SHP77 (cell line): ENCODE measurements around the gene NEDD4L.

Experiments
- DNase-seq, 2 experiments: peaks; one replicate each; lab custom pipeline; 2025; lab: John Stamatoyannopoulos, UW

NEDD4L gene

DNA sequence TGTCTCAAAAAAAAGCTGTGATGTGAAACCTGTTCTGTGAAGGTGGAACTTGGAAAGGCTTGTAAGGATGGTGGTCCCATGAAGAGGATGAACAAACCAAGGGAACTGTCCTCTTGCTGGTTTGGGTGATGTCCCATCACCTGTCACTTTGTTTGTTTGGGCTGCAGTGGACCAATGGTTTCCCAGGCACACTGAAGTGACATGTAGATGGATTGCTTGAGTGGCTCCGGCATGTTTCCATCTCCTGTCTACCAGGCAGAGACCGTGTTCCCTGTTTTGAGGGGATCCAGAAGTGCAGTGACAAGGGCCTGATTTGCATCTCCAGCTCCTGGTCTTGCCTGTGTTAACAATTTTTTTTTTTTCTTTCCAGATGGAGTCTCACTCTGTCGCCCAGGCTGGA, 8.9 kb downstream of the NEDD4L start:
- DNase-seq = no peak

DNA sequence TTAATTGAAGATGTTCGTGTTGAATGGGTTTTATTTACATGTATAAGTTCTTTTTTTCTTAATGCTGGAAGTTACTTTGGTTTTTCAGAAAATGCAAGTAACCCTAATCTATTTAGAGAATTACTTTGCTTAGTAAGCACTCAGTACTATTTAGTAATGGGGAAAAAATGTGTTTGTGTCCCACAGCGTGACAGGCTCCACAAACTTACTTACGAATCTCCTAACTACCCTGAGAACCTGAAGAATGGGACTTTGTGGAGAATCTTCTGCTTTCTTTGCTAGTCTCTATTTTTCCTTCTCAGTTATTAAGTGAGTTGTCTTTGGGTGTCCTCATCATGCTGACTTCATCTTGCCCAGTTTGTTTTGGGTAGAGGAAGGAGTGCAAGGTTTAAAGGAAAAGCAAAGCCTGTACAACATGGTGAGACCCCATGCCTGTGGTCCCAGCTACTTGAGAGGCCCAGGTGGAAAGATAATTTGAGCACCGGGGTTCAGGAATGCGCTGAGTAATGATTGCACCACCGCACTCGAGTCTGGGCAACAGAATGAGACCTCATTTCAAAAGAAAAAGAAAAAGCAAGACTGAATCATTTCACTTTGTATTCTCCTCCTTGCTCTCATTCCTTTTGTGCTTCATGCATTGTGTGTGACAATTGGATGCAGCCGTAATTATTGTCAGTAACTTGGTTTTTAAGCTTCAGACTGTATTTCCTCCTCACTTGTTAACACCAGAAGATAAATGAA, 10.2 kb downstream of the NEDD4L start:
- DNase-seq = no peak

DNA sequence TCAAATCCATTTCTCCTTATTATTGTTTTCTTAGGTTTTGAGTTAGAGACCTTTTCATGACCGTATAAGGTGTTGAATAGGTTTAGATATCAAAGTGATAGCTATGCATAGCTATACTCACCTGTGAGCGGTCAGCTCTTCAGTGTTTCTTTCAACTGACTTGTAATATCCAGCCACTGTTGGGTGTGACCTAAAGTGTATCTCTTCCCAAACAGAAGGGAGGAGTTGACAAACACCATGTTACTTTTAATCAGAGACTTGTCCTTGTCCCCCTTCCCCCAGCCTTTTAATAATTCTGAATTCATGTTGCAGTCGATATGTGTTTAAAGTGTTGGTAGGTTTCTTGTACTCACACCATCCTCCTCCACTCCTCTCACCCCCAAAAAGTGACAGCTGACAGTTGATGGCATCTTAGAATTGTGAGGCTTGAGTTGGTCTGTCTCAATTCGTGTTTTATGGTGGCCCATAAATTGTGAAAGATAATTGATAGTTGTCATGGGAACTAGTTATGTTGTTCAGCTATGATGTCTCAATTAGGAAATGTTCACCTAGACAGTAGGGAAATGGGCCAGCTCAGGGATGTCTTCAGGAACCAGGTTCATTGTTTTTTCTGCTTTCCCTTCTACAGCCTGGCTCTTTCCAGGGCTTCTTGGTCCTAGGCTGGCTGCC, 12.0 kb downstream of the NEDD4L start:
- DNase-seq = no peak

DNA sequence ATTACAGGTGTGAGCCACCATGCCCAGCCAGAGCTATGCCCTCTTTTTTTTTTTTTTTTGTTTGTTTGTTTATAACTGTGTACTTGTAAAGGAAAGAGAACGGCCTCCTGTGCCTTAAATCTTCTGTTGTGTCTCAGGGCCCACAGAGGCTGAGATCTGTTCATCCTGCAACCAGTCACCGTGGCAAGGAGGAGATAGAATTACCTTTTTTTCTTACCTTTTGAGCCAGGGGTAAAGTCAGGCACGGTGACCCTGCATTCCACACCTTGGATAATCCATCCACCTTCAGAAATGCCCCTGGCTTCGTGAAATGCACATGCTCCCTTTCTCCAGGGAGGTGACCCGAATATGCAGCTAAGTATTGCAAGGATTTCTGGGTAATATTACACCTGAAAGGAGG, 12.8 kb downstream of the NEDD4L start:
- DNase-seq = no peak

DNA sequence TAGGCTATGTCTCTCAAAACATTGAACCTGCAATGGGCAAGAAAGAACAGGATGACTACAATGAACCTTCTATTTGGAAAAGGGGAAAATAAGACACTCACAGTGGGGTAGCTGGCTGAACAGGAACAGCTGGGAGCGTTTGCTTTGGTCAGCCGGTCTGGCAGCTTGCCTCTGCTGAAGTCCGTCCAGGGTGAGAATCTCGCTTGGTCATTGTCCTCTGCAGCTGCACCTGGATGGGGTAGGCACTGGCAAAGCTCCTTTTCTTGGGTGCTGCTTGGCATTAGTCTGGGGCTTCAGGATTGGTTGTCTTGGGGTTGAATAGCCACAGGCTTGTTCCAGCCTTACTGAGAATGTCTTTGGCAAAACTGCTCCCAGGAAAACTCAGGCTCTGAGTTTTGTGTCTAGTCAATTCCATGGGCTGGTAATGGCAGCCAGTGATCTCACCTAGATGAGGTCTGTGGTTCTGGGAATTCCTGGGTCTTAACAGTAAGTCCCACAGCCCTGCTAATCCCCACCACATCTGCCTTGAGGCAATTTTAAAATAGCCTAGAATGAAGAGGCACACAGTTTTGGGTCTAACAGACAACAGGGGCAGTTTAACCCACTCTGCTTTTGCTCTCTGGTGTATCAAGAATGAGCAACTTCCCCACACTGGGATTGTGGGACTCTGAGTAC, 13.4 kb downstream of the NEDD4L start:
- peak; percentile 13 to 38 for DNase-seq

DNA sequence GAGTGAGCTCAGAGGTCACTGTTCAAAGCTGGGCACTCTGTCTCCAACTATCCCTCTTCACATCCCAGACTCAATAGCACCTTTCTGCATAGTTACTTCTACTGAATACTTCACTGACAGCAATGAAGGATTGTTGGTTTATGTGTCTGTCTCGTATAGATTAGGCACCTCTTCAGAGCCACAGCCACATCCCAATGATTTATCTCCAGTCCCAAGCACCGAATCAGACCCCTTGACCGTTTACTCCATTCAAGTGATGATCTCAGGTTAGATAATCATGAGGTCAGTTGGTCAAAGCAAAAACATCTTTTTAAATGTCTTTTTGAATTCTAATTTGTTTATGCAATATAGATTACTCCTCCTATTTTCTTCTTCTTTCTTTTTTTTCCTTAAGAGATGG, 14.7 kb downstream of the NEDD4L start:
- DNase-seq = no peak

DNA sequence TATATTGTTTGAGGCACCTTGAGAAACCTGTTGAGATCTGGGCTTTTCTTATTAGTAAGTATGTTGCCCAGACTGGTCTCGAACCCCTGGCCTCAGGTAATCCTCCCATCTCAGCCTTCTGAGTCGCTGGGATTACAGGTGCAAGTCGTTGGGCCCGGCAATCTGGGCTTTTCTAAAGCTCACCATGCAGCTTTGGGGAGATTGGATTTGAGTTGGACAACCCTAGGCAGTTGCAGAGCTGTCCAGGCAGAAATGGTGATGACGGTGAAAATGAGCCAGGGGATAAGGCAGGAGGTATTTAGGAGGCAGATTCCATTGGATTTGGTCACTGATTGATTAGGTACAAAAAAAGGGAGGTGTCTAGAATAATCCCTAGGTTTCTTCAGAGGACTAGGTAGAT, 16.2 kb downstream of the NEDD4L start:
- DNase-seq = no peak

DNA sequence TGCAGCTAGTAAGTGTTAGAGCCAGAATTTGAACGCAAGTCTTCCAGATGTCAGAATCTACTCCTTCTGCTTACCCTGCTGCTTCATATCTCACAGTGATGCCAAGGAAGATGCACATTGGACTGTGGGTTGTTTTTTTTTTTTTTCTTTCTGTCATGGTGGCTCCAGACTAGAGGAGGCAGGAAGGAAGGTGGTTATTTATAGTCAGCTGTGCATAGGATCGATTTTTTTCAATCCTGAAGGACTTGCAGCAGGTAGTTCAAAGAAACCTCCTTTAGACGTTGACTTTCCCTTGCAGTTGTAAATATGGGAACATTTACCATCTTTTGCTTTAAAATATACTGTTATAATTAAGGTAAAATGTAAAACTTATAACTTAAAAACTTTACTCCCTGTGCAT, 17.3 kb downstream of the NEDD4L start:
- DNase-seq = no peak

DNA sequence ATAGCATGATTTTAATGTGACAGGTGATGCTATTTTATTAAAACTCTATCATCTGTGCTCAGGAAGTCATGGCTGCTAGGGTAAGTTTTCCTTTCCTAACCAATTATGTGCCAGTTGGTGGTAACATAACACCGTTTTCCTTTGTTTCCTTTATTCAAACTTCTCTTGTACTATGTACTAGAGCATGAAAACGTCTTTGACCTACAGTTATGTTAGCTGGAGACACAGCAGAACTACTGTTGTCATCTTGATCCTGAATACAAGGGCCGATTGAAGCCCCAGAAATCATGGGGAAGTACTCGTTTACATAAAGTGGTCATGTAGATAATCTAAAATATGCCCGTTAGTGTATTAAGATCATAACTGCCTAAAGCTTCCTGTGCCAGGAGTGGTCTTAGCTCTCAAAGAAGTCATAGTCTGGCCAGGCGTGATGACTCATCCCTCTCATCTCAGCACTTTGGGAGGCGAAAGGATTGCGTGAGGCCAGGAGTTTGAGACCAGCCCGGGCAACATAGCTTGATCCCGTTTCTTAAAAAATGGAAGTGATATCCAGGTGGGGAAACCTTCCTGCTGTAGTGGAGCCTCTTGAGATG, 20.5 kb downstream of the NEDD4L start:
- no peak for DNase-seq

DNA sequence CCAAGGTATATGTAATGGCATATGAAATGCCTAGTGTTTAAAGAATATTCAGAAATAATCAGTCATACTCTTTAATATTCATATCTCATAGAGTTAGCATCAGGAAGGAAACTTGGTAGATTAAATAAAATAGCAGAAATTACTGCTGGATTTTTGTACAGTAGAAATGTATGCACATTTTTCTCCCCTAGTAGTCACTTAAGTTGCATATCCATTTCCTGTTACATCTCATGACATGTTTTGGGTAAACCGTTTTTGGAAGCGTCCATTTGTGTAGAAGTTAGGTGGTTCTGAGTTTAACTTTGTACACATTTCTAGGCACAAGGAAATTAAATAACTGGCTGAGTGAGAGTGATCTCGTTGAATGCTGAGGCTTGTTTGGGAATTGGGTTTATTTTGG, 21.9 kb downstream of the NEDD4L start:
- DNase-seq = no peak

DNA sequence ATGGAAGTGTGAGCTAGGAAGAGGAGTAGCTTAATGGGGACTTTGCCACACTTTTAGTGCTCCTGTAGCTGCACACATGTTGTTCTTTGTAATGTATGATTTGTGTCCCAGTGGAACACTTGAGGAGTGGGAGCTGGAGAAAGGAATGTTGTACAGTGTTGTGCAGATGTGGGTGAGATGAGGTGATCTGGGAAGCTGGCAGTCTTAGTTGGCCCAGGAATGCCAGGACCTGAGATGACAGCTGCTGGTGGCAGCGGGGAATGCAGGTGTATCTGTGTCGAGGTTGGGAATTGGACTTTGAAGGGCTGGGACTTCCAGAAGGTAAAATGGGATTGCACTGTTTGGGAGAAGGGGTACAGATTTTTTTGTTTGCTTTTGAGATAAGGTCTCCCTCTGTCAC, 23.6 kb downstream of the NEDD4L start:
- DNase-seq = no peak

DNA sequence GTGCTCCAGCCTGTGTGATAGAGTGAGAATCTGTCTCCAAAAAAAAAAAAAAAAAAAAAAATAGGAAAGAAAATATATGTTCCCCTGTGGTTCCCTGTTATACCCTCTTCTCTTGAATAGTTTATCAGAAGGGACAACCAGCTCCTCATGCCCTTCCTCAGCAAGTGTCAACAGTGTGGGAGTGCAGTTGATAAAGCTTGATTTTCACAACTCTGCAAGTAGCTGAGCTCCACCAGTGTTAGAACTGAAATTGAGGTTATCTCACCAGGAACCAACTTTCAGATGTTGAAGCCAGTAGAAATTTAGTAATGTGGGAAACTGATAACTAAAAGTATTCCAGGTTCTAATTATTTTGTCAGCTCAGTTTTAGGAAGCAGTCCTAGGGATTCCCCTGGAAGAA, 25.1 kb downstream of the NEDD4L start:
- no peak for DNase-seq

DNA sequence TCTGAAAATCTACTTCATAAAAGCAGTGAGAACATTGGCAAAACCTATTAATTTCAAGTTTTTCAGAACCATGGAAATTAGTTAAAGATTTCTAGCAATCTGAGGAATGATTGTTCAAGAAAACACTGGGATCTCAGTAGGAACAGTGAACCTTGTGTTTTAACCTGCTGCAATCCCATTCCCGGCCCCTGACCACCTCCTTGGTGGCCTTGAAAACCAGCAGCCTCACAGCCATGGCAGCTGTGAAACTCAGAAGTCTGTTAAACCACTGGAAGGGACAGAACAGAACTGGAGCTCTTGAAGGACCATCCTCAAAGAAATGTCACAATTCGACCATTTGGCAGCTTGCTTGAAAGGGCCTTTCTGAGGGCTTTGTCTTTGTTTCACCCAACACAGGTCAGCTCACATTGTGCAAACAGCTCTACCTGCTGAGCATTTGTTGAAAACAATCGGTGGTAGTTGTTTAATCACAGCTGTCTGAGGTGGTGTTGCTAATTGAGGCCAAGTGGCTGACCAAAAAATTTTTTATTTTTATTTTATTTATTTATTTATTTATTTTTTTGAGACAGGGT, 25.8 kb downstream of the NEDD4L start:
- no peak for DNase-seq

DNA sequence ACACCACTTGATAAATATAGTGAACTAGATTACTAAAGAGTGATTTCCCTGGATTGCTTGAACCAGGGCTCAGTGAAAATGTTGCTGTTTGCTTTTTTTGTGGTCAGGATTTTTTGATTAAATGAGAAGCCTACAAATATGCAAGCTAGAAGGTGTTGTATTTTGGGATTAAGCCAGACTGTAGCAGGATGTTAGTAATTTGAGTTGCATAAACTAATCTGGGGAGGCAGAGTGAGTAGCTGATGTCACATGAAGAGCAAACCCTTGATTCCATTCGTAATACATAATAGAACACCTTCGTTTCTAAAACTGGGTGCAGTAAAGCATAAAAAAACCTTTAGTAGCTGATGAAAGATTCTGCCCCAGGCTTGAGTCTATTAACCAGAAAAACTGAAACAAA, 32.0 kb downstream of the NEDD4L start:
- no peak for DNase-seq

DNA sequence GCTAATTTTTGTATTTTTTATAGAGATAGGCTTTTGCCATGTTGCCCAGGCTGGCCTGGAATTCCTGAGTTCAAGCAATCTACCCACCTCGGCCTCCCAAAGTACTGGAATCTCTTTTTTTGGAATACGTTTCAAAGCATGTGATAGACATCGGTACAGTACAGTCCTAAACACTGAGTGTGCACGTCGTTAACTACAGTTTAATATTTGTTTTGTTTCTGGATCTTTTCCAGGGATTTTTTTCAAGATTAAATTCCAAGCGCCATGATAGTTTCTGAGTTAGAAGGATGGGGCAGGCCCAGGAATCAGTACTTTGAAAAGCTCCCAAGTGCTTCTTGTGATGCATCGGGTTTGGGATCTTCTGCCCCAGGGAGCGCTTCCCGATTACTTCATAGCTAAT, 33.3 kb downstream of the NEDD4L start:
- no peak for DNase-seq

DNA sequence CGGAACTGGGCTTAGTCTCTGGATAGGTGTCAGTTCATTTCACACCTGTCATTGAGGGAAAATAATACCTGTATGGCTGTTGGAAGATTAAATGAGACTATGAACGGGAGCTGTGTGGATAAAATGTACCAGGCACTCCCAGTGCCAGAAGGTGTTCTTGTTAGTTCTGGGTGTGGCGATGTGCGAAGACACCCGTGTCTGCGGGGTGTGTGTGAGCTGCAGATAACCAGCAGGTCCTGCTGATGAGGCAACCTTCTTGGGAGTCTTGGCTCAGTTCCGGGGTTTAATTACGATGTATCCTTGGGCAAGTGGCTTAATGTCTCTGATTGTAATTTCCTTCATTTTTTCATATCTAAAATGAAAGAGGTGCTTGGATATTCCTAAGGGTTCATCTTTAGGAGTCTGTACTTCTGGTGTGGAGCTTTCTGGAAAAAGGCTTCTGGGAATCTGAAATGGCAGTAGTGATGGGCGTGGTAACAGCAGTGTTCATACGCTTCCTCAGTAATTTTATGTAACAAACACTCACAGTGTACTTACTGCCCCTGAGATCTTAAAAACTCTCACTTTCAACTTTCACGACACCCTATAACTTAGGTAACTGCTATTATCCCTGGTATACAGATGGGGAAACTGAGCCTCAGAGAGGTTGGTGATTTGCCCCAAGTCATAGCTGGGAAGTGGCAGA, 35.0 kb downstream of the NEDD4L start:
- no peak for DNase-seq

DNA sequence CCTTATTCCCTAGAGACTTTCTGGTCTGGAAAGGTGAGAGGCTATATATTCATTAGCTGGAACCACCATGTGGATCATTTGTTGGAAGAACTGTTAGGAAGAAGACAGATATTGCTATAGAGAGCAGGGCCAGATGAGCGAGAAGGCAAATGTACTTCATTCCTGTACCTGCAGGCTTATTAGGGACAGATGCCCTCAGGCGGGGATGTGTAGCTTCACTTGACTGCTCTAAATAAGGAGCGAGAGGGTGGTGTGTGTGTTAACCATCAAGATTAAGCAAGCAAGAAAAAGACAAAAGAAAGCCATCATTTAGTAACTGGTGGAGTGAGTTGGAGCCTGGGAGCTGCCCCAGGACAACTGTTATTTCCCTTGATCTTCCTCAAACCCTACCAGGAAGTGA, 36.4 kb downstream of the NEDD4L start:
- no peak for DNase-seq

DNA sequence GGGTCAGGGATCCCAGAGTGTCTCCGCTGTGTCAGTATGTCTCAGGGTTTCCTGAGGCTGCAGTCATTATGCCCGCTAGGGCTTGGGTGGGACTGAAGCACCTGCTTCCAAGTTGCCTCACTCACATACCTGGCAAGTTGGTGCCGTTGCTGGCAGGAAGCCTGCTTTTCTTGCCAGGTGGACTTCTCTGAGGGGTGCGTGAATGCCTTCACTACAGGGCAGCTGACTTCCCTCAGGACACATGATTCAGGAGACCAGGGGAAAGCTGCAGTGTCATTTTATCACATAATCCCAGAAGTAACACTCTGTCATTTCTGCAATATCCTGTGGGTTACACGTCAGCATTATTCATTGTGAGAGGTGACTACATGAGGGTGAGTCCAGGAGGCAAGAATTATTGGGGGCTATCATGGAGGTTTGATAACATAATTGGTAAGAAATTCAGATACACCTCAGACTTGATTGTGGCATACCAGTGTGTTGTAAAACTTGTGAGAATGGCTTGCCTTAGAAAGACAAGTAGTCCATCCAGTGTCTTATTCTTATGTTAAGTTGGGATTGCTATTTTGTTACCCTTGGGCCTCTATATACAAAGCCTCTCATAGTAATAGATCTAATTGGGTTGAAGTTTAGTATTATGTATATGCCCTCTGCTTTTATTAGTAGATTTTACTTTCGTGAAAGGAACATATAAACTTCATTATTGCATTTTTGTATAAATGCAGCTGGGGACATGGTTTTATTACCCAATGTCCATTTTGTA, 44.1 kb downstream of the NEDD4L start:
- no peak for DNase-seq

DNA sequence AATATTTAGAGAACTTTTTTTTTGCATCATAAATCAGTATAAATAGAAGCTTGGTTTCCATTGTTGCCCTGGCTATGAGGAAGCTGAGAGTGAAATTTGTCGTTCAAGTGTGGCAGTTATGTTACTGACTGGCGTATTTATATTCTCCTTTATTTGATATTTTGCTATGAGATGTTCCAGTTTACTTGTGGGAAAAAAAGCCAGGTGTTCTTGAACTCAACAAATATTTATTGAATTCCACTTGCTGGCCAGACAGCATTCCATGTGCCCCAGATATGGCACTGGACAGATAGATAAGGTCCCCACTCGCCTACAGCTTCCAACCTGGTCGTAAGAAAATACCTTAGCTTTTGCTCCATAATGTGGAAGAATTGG, 44.7 kb downstream of the NEDD4L start:
- no peak for DNase-seq

DNA sequence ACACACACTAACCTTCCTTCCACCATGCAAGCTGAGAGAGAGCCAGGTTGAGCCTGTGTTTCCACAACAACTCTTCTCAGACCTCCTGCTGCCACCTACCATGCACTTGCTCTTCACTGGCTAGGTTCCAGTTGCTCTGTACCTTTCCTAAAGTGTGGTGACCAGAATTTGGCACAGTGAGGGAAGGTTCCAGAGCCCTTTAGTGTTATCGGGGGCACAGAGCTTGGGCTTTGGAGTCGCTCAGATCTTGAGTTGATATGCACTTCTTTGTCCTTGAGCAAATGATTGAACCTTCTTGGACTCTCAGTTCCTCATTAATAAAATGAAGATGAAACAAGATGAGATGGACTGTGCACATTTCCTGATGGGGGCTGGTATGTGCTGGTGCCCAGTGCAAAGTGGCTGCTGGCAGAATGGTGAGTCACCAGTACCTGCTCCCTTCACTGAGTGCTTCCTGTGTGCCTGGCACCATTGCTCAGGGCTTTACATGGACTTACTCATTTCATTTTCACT, 47.1 kb downstream of the NEDD4L start:
- no peak for DNase-seq

DNA sequence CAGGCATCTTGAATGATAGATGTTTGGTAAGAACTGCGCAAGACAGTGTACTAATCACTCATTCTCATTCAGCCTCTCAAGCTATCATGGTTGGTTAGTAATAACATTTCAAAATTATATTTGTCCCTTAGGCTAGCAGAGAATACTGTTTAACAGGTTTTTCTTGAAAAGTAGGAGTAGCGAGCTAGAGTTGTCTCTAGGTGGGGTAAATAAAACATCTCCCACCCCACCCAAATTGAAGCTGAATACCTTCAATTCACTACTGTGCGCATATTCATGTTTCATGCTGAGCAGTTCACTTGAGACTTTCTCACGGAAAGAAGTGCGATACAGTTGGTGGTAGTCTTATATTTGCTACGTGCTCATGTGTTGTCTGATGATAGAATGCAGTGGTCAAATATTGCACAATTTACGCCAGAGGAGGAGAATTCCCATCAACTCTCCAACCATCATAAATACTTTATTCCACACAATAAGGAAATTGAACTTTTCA, 49.3 kb downstream of the NEDD4L start:
- no peak for DNase-seq
